K562 (cell line): Measurements from ENCODE around the gene PTPRF. TPM values are rescaled to one million over a fixed set of nuclear protein-coding genes. Genes with fewer than 3 reads are reported as not detected.

Experiments used
- ARNT ChIP-seq, 2 experiments: fragments of 450-650 bp; IDR thresholded peaks; 2 replicates each; pipeline ENCODE4 v1.6.1; 2016; ENCODE audit warnings: mild to moderate bottlenecking in 1 of 2
- BMI1 ChIP-seq: fragments of 150-350 bp; IDR thresholded peaks from 2 replicates; pipeline ENCODE4 v1.6.1; 2014; ENCODE audit warnings: low read length
- CBFA2T2 ChIP-seq: fragments of 450-650 bp; conservative IDR thresholded peaks from 2 replicates; pipeline ENCODE4 v1.6.1; 2017; ENCODE audit warnings: mild to moderate bottlenecking
- DLX4 ChIP-seq: fragments of 250-450 bp; sonication (Bioruptor Pico); IDR thresholded peaks from 2 replicates; pipeline ENCODE4 v1.6.1; 2021; ENCODE audit warnings: mild to moderate bottlenecking
- E2F3 ChIP-seq: fragments of 250-450 bp; sonication (Bioruptor Pico); IDR thresholded peaks from 2 replicates; pipeline ENCODE4 v1.4.0; 2020; ENCODE audit warnings: mild to moderate bottlenecking
- EGR1 ChIP-seq: fragments of 450-650 bp; conservative IDR thresholded peaks from 2 replicates; pipeline ENCODE4 v1.6.1; 2017; ENCODE audit warnings: mild to moderate bottlenecking
- GABPA ChIP-seq: fragments of 200-800 bp; sonication (Bioruptor generic); conservative IDR thresholded peaks from 2 replicates; pipeline ENCODE4 v1.6.1; 2016; ENCODE audit warnings: low read depth, missing genetic modification characterization, missing compliant biosample characterization
- KLF10 ChIP-seq: fragments of 250-450 bp; sonication (Bioruptor Pico); IDR thresholded peaks from 2 replicates; pipeline ENCODE4 v1.6.1; 2021; ENCODE audit warnings: matching md5 sums
- NBN ChIP-seq: fragments of 450-650 bp; IDR thresholded peaks from 2 replicates; pipeline ENCODE4 v1.6.1; 2016; ENCODE audit warnings: low read depth, mild to moderate bottlenecking
- NKRF ChIP-seq: fragments of 450-650 bp; IDR thresholded peaks from 2 replicates; pipeline ENCODE4 v1.6.1; 2016; ENCODE audit warnings: borderline replicate concordance
- NR1H2 ChIP-seq: sonication (generic); formaldehyde crosslinking; IDR thresholded peaks from 2 replicates; pipeline ENCODE4 v1.4.0; 2020; ENCODE audit warnings: mild to moderate bottlenecking, missing genetic modification reagents
- NR4A1 ChIP-seq, 2 experiments: fragments of 250-450 bp in 1 of 2; fragments of 450-650 bp in 1 of 2; sonication (Bioruptor Pico) in 1 of 2; IDR thresholded peaks; 2 replicates each; pipeline versions ENCODE4 v1.4.0 to v1.6.1; 2016 to 2020; ENCODE audit warnings: mild to moderate bottlenecking in 2 of 2, missing compliant biosample characterization in 1 of 2, missing genetic modification characterization in 1 of 2, moderate library complexity in 1 of 2
- PML ChIP-seq: IDR thresholded peaks from 2 replicates; pipeline ENCODE4 v1.6.1; 2012; ENCODE audit warnings: low read length, inconsistent platforms
- TCF15 ChIP-seq: fragments of 250-450 bp; sonication (Bioruptor Pico); IDR thresholded peaks from 2 replicates; pipeline ENCODE4 v1.8.0; 2022; ENCODE audit warnings: moderate library complexity, mild to moderate bottlenecking, inconsistent platforms
- ZNF140 ChIP-seq: fragments of 250-450 bp; sonication (Bioruptor Pico); IDR thresholded peaks from 2 replicates; pipeline ENCODE4 v1.8.0; 2021; ENCODE audit warnings: moderate library complexity, mild to moderate bottlenecking, inconsistent platforms
- ZNF76 ChIP-seq: fragments of 250-450 bp; sonication (Bioruptor Pico); IDR thresholded peaks from 2 replicates; pipeline ENCODE4 v1.4.0; 2020; ENCODE audit warnings: mild to moderate bottlenecking, moderate library complexity, borderline replicate concordance
- polyA plus RNA-seq, 8 experiments: library from polyadenylated mRNA; depleted of rRNA in 4 of 8; stranded (reverse) in 5 of 8; unstranded in 3 of 8; fragments of >200 nt; fragmentation: Nextera tagmentation in 2 of 8; fragmentation: Illumina TruSeq in 1 of 8; extraction: Ambion mirVana in 2 of 8; extraction: Trizol in 1 of 8; gene quantifications; 2 replicates each; pipeline versions ENCODE4 v1.2.1 to v1.2.3, GENCODE V29; 2011 to 2014; ENCODE audit warnings: inconsistent platforms in 1 of 8, missing spikeins in 1 of 8
- total RNA-seq, 7 experiments: library from RNA; depleted of rRNA in 6 of 7; stranded (reverse); fragments of >200 nt in 6 of 7; fragmentation: Illumina TruSeq in 2 of 7; extraction: Trizol in 2 of 7; gene quantifications; 2 replicates each; pipeline versions ENCODE4 v1.2.1 to v1.2.3, GENCODE V29; 2011 to 2021; ENCODE audit warnings: low replicate concordance in 1 of 7
- TF ChIP-seq, protein P1 (sequence below): fragments of 250-450 bp; sonication (Bioruptor Pico); IDR thresholded peaks from 2 replicates; pipeline ENCODE4 v1.4.0; 2020
- TF ChIP-seq, protein P2 (sequence below): fragments of 250-450 bp; sonication (Bioruptor Pico); IDR thresholded peaks from 2 replicates; pipeline ENCODE4 v1.4.0; 2020; ENCODE audit warnings: mild to moderate bottlenecking
- TF ChIP-seq, protein P3 (sequence below): fragments of 150-350 bp; IDR thresholded peaks from 2 replicates; pipeline ENCODE4 v1.6.1; 2014; ENCODE audit warnings: low read depth, mild to moderate bottlenecking, low read length, borderline replicate concordance

PTPRF gene
- total and polyA plus RNA-seq, 9 of the 15 experiments (the other 6 are each of a cell fraction or from before 2014, with no cell fraction given), result 0.13 to 4.3 (median 1.1) TPM

- TF ChIP-seq, protein P1, sequence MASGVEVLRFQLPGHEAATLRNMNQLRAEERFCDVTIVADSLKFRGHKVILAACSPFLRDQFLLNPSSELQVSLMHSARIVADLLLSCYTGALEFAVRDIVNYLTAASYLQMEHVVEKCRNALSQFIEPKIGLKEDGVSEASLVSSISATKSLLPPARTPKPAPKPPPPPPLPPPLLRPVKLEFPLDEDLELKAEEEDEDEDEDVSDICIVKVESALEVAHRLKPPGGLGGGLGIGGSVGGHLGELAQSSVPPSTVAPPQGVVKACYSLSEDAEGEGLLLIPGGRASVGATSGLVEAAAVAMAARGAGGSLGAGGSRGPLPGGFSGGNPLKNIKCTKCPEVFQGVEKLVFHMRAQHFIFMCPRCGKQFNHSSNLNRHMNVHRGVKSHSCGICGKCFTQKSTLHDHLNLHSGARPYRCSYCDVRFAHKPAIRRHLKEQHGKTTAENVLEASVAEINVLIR (CRISPR knock-in tag), result no peak
- TF ChIP-seq EGR1, result peak; percentile 86
- TF ChIP-seq, protein P2, sequence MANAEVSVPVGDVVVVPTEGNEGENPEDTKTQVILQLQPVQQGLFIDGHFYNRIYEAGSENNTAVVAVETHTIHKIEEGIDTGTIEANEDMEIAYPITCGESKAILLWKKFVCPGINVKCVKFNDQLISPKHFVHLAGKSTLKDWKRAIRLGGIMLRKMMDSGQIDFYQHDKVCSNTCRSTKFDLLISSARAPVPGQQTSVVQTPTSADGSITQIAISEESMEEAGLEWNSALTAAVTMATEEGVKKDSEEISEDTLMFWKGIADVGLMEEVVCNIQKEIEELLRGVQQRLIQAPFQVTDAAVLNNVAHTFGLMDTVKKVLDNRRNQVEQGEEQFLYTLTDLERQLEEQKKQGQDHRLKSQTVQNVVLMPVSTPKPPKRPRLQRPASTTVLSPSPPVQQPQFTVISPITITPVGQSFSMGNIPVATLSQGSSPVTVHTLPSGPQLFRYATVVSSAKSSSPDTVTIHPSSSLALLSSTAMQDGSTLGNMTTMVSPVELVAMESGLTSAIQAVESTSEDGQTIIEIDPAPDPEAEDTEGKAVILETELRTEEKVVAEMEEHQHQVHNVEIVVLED (CRISPR knock-in tag), result no peak
- TF ChIP-seq ZNF76 (CRISPR knock-in tag), result no peak
- no peak for TF ChIP-seq TCF15 (CRISPR knock-in tag)
- TF ChIP-seq NR4A1 (CRISPR knock-in tag; IDR thresholded peaks at IDR 0.05), result 0 out of 2 replicates have a peak, but pooled peaks have one; percentile 20
- TF ChIP-seq NR4A1 (tag; IDR thresholded peaks at IDR 0.05), result no peak
- TF ChIP-seq KLF10 (CRISPR knock-in tag), result no peak
- no peak for TF ChIP-seq NKRF
- TF ChIP-seq CBFA2T2, result no peak
- TF ChIP-seq DLX4 (CRISPR knock-in tag), result no peak
- no peak for TF ChIP-seq GABPA (tag)
- no peak for TF ChIP-seq ZNF140
- TF ChIP-seq NBN, result no peak
- TF ChIP-seq PML, result no peak
- TF ChIP-seq ARNT (IDR thresholded peaks at IDR 0.05), result no peak
- peak; percentile 41; the same call in 1 of the 2 replicates for TF ChIP-seq BMI1
- TF ChIP-seq, protein P3, sequence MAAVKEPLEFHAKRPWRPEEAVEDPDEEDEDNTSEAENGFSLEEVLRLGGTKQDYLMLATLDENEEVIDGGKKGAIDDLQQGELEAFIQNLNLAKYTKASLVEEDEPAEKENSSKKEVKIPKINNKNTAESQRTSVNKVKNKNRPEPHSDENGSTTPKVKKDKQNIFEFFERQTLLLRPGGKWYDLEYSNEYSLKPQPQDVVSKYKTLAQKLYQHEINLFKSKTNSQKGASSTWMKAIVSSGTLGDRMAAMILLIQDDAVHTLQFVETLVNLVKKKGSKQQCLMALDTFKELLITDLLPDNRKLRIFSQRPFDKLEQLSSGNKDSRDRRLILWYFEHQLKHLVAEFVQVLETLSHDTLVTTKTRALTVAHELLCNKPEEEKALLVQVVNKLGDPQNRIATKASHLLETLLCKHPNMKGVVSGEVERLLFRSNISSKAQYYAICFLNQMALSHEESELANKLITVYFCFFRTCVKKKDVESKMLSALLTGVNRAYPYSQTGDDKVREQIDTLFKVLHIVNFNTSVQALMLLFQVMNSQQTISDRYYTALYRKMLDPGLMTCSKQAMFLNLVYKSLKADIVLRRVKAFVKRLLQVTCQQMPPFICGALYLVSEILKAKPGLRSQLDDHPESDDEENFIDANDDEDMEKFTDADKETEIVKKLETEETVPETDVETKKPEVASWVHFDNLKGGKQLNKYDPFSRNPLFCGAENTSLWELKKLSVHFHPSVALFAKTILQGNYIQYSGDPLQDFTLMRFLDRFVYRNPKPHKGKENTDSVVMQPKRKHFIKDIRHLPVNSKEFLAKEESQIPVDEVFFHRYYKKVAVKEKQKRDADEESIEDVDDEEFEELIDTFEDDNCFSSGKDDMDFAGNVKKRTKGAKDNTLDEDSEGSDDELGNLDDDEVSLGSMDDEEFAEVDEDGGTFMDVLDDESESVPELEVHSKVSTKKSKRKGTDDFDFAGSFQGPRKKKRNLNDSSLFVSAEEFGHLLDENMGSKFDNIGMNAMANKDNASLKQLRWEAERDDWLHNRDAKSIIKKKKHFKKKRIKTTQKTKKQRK, result no peak
- TF ChIP-seq NR1H2 (CRISPR knock-in tag), result no peak
- no peak for TF ChIP-seq E2F3
Observed at GRCh38 chr1:43565600-43566360, 35.1 kb downstream of the PTPRF start (continued).
